ENCODE measurements around the gene CTNNA3. TPM values are rescaled to one million over a fixed set of nuclear protein-coding genes. Genes with fewer than 3 reads are reported as not detected.

Gene CTNNA3
- total and polyA plus RNA-seq, 7 donors: 0.85 to 66.2 (median 28.1) TPM

- intact Hi-C loops (cut with DNase I): no loop called here
Observed at GRCh38 chr10:66329147-66329546, 1366.8 kb downstream of the CTNNA3 start.

GRCh38 chr10:66326876-66327275 is 1369.1 kb downstream of the CTNNA3 start:
- no peak overlapping the region for H3K4me3 ChIP-seq
- no peak for TF ChIP-seq CTCF (IDR thresholded peaks at IDR 0.05)
- 28 to 46% (median 41%) methylated on average over 1 of the region's 1 CpG for WGBS, 3 donors
- ATAC-seq: no peak
- intact Hi-C loops (cut with DNase I): no loop called here
- H3K4me1 ChIP-seq: peaks cover 10% of the 10 kb centered on the region
- no peaks in the 10 kb centered on the region for H3K27me3 ChIP-seq (ENCODE audit: insufficient read depth in 3 of 3, low read length in 2 of 3)
- no peaks in the 10 kb centered on the region for H3K36me3 ChIP-seq (ENCODE audit: insufficient read depth in 1 of 2, low read depth in 1 of 2)
- H3K9me3 ChIP-seq: no peaks in the 10 kb centered on the region
- DNase-seq: no peak
- no peak overlapping the region for H3K27ac ChIP-seq

More at GRCh38 chr10:66329147-66329546, 1366.8 kb downstream of the CTNNA3 start:
- TF ChIP-seq CTCF (IDR thresholded peaks at IDR 0.05): no peak
- no peak for DNase-seq
- Histone ChIP-seq H3K4me1 (no peaks in the 10 kb centered on the region), H3K4me3 (no peak overlapping the region), H3K9me3 (no peaks in the 10 kb centered on the region), H3K27ac (no peak overlapping the region), H3K27me3 (ENCODE audit: insufficient read depth in 3 of 3, low read length in 2 of 3) (no peaks in the 10 kb centered on the region), H3K36me3 (ENCODE audit: insufficient read depth in 1 of 2, low read depth in 1 of 2) (no peaks in the 10 kb centered on the region)
- 92 to 99% (median 95%) methylated on average over 7 of the region's 7 CpGs for WGBS, 3 donors
- no peak for ATAC-seq

- Histone ChIP-seq H3K27me3 (ENCODE audit: insufficient read depth in 3 of 3, low read length in 2 of 3) (no peaks in the 10 kb centered on the region), H3K4me3 (no peak overlapping the region), H3K27ac (peak overlapping the region; percentile 58), H3K36me3 (ENCODE audit: insufficient read depth in 1 of 2, low read depth in 1 of 2) (no peaks in the 10 kb centered on the region), H3K4me1 (peaks cover 25% of the 10 kb centered on the region), H3K9me3 (no peaks in the 10 kb centered on the region)
- no peak for TF ChIP-seq CTCF (IDR thresholded peaks at IDR 0.05)
- intact Hi-C loops (cut with DNase I): loop anchor here in 1 of 2 donors (5.0 kb wide), 1 partner anchor 1040 kb away; no protein-coding TSS in a partner anchor
- no peak for DNase-seq
- 71 to 78% (median 77%) methylated on average over 2 of the region's 2 CpGs for WGBS, 3 donors
- peak in 2 of 4 donors; percentile 25 to 45 for ATAC-seq
Observed at GRCh38 chr10:66322777-66323176, 1373.2 kb downstream of the CTNNA3 start.

GRCh38 chr10:66321723-66322665 is 1374.0 kb downstream of the CTNNA3 start:
- no peak for DNase-seq
- no peak for TF ChIP-seq CTCF (IDR thresholded peaks at IDR 0.05)
- Histone ChIP-seq H3K4me1 (peaks cover 25% of the 10 kb centered on the region), H3K9me3 (no peaks in the 10 kb centered on the region), H3K36me3 (ENCODE audit: insufficient read depth in 1 of 2, low read depth in 1 of 2) (no peaks in the 10 kb centered on the region), H3K4me3 (no peak overlapping the region), H3K27me3 (ENCODE audit: insufficient read depth in 3 of 3, low read length in 2 of 3) (no peaks in the 10 kb centered on the region), H3K27ac (peak overlapping the region; percentile 58)
- peak; percentile 83 to 92 (median 86) for ATAC-seq
- WGBS, 3 donors: 23 to 30% (median 28%) methylated on average over 7 of the region's 7 CpGs
- intact Hi-C loops (cut with DNase I): loop anchor here in 1 of 2 donors (5.0 kb wide), 1 partner anchor 1040 kb away; no protein-coding TSS in a partner anchor

Measured in psoas muscle (tissue), 8 donors.